Neural cell (in vitro differentiated cells): ENCODE measurements around the gene IRS2. TPM values are rescaled to one million over a fixed set of nuclear protein-coding genes. Genes with fewer than 3 reads are reported as not detected.

ENCODE experiments used
- H2AFZ ChIP-seq: fragments of 200-600, 300-800 bp; sonication (generic), shearing (Covaris generic); 2 replicates; pipeline ENCODE4 v1.6.0; 2014; ENCODE audit warnings: low read depth, mild to moderate bottlenecking, antibody characterized with exemption, low read length, moderate library complexity
- H3F3A ChIP-seq: fragments of 200-600 bp; shearing (Covaris generic); 2 replicates; pipeline ENCODE4 v1.6.1; 2016; ENCODE audit warnings: mild to moderate bottlenecking, moderate library complexity, mixed read lengths, antibody characterized with exemption, low read length; ENCODE audit not compliant: insufficient read depth, poor library complexity, severe bottlenecking
- H3K27ac ChIP-seq: fragments of 200-600, 300-800 bp; sonication (generic), shearing (Covaris generic); 2 replicates; pipeline ENCODE4 v1.5.1; 2014; ENCODE audit warnings: mild to moderate bottlenecking, low read length, moderate library complexity
- H3K27me3 ChIP-seq: fragments of 300-800, 200-600 bp; sonication (generic), shearing (Covaris generic); 2 replicates; pipeline ENCODE4 v1.6.0; 2014; ENCODE audit warnings: mild to moderate bottlenecking, low read depth, low read length, moderate library complexity; ENCODE audit not compliant: insufficient read depth
- H3K36me3 ChIP-seq: fragments of 300-800, 200-600 bp; sonication (generic), shearing (Covaris generic); 2 replicates; pipeline ENCODE4 v1.5.1; 2014; ENCODE audit warnings: mild to moderate bottlenecking, antibody characterized with exemption, low read length, moderate library complexity; ENCODE audit not compliant: insufficient read depth
- H3K4me2 ChIP-seq: fragments of 300-800, 200-600 bp; sonication (generic), shearing (Covaris generic); 2 replicates; pipeline ENCODE4 v1.6.0; 2014; ENCODE audit warnings: mild to moderate bottlenecking, low read length
- H3K4me3 ChIP-seq: fragments of 300-800, 200-600 bp; sonication (generic), shearing (Covaris generic); 2 replicates; pipeline ENCODE4 v1.5.1; 2014; ENCODE audit warnings: mild to moderate bottlenecking, low read length, moderate library complexity
- H3K79me2 ChIP-seq: fragments of 200-600 bp; shearing (Covaris generic); replicated peaks from 2 replicates; pipeline ENCODE4 v1.6.0; 2014; ENCODE audit warnings: mild to moderate bottlenecking, low read length, moderate library complexity; ENCODE audit not compliant: insufficient read depth
- H3K9ac ChIP-seq: fragments of 300-800, 200-600 bp; sonication (generic), shearing (Covaris generic); 2 replicates; pipeline ENCODE4 v1.6.1; 2016; ENCODE audit warnings: mild to moderate bottlenecking, low read length, mixed read lengths
- H3K9me2 ChIP-seq: fragments of 200-600 bp; shearing (Covaris generic); 2 replicates; pipeline ENCODE4 v1.6.1; 2016; ENCODE audit warnings: mild to moderate bottlenecking, low read length, mixed read lengths; ENCODE audit not compliant: insufficient read depth
- H3K9me3 ChIP-seq: fragments of 200-600, 300-800 bp; sonication (generic), shearing (Covaris generic); 2 replicates; pipeline ENCODE4 v1.6.1; 2016; ENCODE audit warnings: mild to moderate bottlenecking, mixed run types, low read length, moderate library complexity, mixed read lengths
- H4K20me1 ChIP-seq: fragments of 200-600 bp; shearing (Covaris generic); 2 replicates; pipeline ENCODE4 v1.6.1; 2016; ENCODE audit warnings: mild to moderate bottlenecking, mixed run types; ENCODE audit not compliant: insufficient read depth
- CTCF ChIP-seq: fragments of 450-650 bp; IDR thresholded peaks from 2 replicates; pipeline ENCODE4 v1.5.1; 2014; ENCODE audit warnings: antibody characterized with exemption, mild to moderate bottlenecking, moderate library complexity; ENCODE audit not compliant: poor library complexity, severe bottlenecking
- EP300 ChIP-seq: fragments of 450-650 bp; conservative IDR thresholded peaks from 2 replicates; pipeline ENCODE4 v1.6.1; 2014; ENCODE audit warnings: antibody characterized with exemption, mild to moderate bottlenecking, moderate library complexity; ENCODE audit not compliant: poor library complexity, severe bottlenecking
- EZH2 ChIP-seq: fragments of 200-600, 300-800 bp; shearing (Covaris generic), sonication (generic); IDR thresholded peaks from 2 replicates; pipeline ENCODE4 v1.6.1; 2014; ENCODE audit warnings: antibody characterized with exemption, low read length, borderline replicate concordance, mild to moderate bottlenecking; ENCODE audit not compliant: insufficient read depth, poor library complexity, severe bottlenecking
- MXI1 ChIP-seq: fragments of 450-650 bp; conservative IDR thresholded peaks from 2 replicates; pipeline ENCODE4 v1.6.1; 2014; ENCODE audit warnings: antibody characterized with exemption, mild to moderate bottlenecking; ENCODE audit not compliant: poor library complexity, severe bottlenecking
- POLR2AphosphoS5 ChIP-seq: IDR thresholded peaks from 2 replicates; pipeline ENCODE4 v1.6.1; 2012
- RAD21 ChIP-seq: fragments of 450-650 bp; conservative IDR thresholded peaks from 2 replicates; pipeline ENCODE4 v1.6.1; 2014; ENCODE audit warnings: antibody characterized with exemption, mild to moderate bottlenecking, moderate library complexity
- SMC3 ChIP-seq: fragments of 450-650 bp; conservative IDR thresholded peaks from 2 replicates; pipeline ENCODE4 v1.6.1; 2014; ENCODE audit warnings: antibody characterized with exemption, mild to moderate bottlenecking, moderate library complexity; ENCODE audit not compliant: poor library complexity
- TAF1 ChIP-seq: IDR thresholded peaks from 2 replicates; pipeline ENCODE4 v1.6.1; 2012; ENCODE audit warnings: low read depth
- polyA plus RNA-seq: library from polyadenylated mRNA; depleted of rRNA; stranded (reverse); fragments of >200 nt; gene quantifications from 2 replicates; pipeline ENCODE4 v1.2.3, GENCODE V29; 2014
- TF ChIP-seq, protein P1 (sequence below): IDR thresholded peaks from 2 replicates; pipeline ENCODE4 v1.6.1; 2012; ENCODE audit warnings: borderline replicate concordance

The IRS2 gene
- polyA plus RNA-seq, 1 donor from 2014 or later, result 7.1 TPM

GRCh38 chr13:109810761-109811510 lies 24.6 kb upstream of the IRS2 start:
- no peak overlapping the region for H2AFZ ChIP-seq
- H4K20me1 ChIP-seq, result no peaks in the 10 kb centered on the region
- no peaks in the 10 kb centered on the region for H3K9me2 ChIP-seq
- no peak overlapping the region for H3K4me2 ChIP-seq
- no peaks in the 10 kb centered on the region for H3K9me3 ChIP-seq
- H3K79me2 ChIP-seq, result no peaks in the 10 kb centered on the region
- H3K9ac ChIP-seq, result no peak overlapping the region
- no peak overlapping the region for H3K4me3 ChIP-seq
- no peak overlapping the region for H3K27ac ChIP-seq
- no peaks in the 10 kb centered on the region for H3F3A ChIP-seq
- no peaks in the 10 kb centered on the region for H3K36me3 ChIP-seq
- TF ChIP-seq, protein P1, sequence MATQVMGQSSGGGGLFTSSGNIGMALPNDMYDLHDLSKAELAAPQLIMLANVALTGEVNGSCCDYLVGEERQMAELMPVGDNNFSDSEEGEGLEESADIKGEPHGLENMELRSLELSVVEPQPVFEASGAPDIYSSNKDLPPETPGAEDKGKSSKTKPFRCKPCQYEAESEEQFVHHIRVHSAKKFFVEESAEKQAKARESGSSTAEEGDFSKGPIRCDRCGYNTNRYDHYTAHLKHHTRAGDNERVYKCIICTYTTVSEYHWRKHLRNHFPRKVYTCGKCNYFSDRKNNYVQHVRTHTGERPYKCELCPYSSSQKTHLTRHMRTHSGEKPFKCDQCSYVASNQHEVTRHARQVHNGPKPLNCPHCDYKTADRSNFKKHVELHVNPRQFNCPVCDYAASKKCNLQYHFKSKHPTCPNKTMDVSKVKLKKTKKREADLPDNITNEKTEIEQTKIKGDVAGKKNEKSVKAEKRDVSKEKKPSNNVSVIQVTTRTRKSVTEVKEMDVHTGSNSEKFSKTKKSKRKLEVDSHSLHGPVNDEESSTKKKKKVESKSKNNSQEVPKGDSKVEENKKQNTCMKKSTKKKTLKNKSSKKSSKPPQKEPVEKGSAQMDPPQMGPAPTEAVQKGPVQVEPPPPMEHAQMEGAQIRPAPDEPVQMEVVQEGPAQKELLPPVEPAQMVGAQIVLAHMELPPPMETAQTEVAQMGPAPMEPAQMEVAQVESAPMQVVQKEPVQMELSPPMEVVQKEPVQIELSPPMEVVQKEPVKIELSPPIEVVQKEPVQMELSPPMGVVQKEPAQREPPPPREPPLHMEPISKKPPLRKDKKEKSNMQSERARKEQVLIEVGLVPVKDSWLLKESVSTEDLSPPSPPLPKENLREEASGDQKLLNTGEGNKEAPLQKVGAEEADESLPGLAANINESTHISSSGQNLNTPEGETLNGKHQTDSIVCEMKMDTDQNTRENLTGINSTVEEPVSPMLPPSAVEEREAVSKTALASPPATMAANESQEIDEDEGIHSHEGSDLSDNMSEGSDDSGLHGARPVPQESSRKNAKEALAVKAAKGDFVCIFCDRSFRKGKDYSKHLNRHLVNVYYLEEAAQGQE, result no peak
- no peak for TF ChIP-seq EZH2
- TF ChIP-seq POLR2AphosphoS5, result no peak
- no peak for TF ChIP-seq MXI1
- no peak for TF ChIP-seq CTCF
- no peak for TF ChIP-seq RAD21
- TF ChIP-seq EP300, result no peak
- no peak for TF ChIP-seq SMC3
- no peak for TF ChIP-seq TAF1
- H3K27me3 ChIP-seq, result no peaks in the 10 kb centered on the region

- no peaks in the 10 kb centered on the region for H4K20me1 ChIP-seq
- no peak overlapping the region for H3K9ac ChIP-seq
- no peaks in the 10 kb centered on the region for H3K27me3 ChIP-seq
- TF ChIP-seq CTCF (no peak), EP300 (no peak), SMC3 (no peak), POLR2AphosphoS5 (no peak), RAD21 (no peak), TAF1 (no peak), MXI1 (no peak), EZH2 (no peak)
- TF ChIP-seq, protein P1, result no peak
- no peaks in the 10 kb centered on the region for H3K9me3 ChIP-seq
- no peak overlapping the region for H3K4me3 ChIP-seq
- no peaks in the 10 kb centered on the region for H3K79me2 ChIP-seq
- no peak overlapping the region for H3K4me2 ChIP-seq
- no peak overlapping the region for H2AFZ ChIP-seq
- H3K9me2 ChIP-seq, result no peaks in the 10 kb centered on the region
- H3F3A ChIP-seq, result no peaks in the 10 kb centered on the region
- no peaks in the 10 kb centered on the region for H3K36me3 ChIP-seq
- no peak overlapping the region for H3K27ac ChIP-seq
Measured at GRCh38 chr13:109809216-109809932, 23.0 kb upstream of the IRS2 start.
